ENCODE measurements around the gene MPND.

DNA sequence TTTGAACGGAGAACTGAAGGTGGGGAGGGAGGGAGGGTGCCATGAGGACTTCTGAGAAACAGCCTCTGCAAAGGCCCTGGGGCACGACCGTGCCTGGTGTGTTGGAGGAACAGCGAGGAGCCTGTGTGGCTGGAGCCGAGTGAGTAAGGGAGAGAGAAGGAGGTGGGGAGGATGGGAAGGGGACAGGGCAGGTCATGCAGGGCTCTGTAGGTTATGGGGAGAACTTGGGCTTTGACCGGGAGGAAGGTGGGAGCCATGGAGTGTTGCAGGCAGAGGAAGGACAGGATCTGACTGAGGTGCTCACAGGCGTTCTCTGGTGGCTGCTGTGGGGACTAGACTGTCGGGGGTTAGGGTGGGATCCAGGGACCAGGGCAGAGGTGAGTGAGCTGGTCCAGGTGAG lies 6.7 kb downstream of the MPND start:
- no peak for TF ChIP-seq SUZ12 (IDR thresholded peaks at IDR 0.05; ENCODE audit: extremely low read depth, insufficient read depth, insufficient read length)
- no peak for TF ChIP-seq ZNF274 (IDR thresholded peaks at IDR 0.05; ENCODE audit: low read depth, low read length)
- no peak for TF ChIP-seq YY1 (IDR thresholded peaks at IDR 0.05; ENCODE audit: insufficient read depth, insufficient read length)

Data from NT2/D1 (cell line).